ENCODE results near the gene ARRDC2.

DNA sequence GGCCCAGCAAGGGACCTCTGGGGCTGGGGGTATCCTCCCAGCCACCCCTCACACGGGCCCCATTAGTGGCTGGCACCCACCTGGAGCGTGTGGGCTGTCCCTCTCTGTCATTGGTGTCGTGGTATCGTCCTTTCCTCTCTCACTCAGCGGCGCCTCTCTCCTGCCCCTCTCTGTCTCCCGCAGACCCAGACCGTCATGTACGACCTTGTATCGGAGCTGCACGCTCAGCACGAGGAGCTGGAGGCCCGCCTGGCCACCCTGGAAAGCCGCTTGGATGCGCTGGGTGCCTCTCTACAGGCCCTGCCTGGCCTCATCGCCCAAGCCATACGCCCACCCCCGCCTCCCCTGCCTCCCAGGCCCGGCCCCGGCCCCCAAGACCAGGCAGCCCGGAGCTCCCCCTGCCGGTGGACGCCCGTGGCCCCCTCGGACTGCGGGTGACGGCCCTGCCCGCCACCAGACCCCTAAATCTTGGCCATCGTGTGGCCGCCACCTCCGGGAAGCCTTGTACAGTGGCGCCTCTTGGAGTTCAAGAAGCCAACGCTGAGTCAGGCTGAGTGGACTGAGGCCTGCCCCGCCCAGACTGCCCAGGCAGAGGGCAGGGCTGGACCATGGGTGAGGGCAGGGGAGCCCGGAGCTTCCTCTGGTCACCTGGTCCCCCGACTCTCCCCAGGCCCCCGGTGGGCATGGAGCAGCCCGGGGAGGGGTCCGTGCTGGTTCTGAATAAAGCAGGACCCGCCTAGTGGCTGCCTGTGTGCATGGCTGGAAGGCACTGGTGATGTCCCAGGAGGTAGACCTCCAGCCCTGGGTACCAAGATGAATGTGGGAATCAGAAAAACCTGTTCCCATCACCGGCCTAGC, 9.8 kb upstream of the ARRDC2 start:
- TF ChIP-seq POLR2A (IDR thresholded peaks at IDR 0.05) = no peak
- TF ChIP-seq, protein P1, sequence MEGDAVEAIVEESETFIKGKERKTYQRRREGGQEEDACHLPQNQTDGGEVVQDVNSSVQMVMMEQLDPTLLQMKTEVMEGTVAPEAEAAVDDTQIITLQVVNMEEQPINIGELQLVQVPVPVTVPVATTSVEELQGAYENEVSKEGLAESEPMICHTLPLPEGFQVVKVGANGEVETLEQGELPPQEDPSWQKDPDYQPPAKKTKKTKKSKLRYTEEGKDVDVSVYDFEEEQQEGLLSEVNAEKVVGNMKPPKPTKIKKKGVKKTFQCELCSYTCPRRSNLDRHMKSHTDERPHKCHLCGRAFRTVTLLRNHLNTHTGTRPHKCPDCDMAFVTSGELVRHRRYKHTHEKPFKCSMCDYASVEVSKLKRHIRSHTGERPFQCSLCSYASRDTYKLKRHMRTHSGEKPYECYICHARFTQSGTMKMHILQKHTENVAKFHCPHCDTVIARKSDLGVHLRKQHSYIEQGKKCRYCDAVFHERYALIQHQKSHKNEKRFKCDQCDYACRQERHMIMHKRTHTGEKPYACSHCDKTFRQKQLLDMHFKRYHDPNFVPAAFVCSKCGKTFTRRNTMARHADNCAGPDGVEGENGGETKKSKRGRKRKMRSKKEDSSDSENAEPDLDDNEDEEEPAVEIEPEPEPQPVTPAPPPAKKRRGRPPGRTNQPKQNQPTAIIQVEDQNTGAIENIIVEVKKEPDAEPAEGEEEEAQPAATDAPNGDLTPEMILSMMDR (IDR thresholded peaks at IDR 0.05) = peak in 1 of 2 donors; percentile 6
